K562 (cell line): ENCODE measurements around the gene TAF3. TPM values are rescaled to one million over a fixed set of nuclear protein-coding genes. Genes with fewer than 3 reads are reported as not detected.

Experiments
- ATAC-seq: fragments of 200-7000 bp; cut with Tn5 transposase; 3 replicates; pipeline ENCODE4 v1.9.1; 2020; ENCODE audit warnings: moderate library complexity
- BruUV-seq: library from RNA; stranded (reverse); fragments of 400-500 nt; replicated peaks from 2 replicates; lab custom pipeline; 2021; lab: Mats Ljungman, UMichigan
- CTCF ChIA-PET: fragments of 300-600 bp; formaldehyde crosslinking; extraction: SDS; loops from one replicate; lab custom pipeline; 2021; ENCODE audit warnings: low intra/inter-chr PET ratio; lab: Yijun Ruan, JAX
- POLR2A ChIA-PET: fragments of 300-600, 350-650 bp; sonication (Branson Sonifier 250); formaldehyde crosslinking; extraction: SDS; loops from one replicate; lab custom pipeline; 2021; ENCODE audit warnings: antibody characterized with exemption, inconsistent platforms; lab: Yijun Ruan, JAX
- DNase-seq, 4 experiments: peaks; one replicate each; pipeline versions ENCODE4 v3.0.0 to v3.0.0-alpha.2; 2011 to 2018; ENCODE audit warnings: low spot score in 3 of 4, mixed read lengths in 3 of 4; ENCODE audit errors: extremely low read depth in 1 of 4
- FAIRE-seq: peaks from 2 replicates; lab custom pipeline; 2011; peaks lifted over from hg19 to GRCh38; lab: Jason Lieb, UNC
- H2AFZ ChIP-seq: 2 replicates; pipeline ENCODE4 v1.6.0; 2011; ENCODE audit warnings: low read depth, low read length, control low read depth, inconsistent platforms
- H3K27ac ChIP-seq: fragments of 200-600 bp; 3 replicates; pipeline ENCODE4 v1.8.0; 2011; ENCODE audit warnings: low read depth, mild to moderate bottlenecking, control low read depth, inconsistent platforms, low read length, moderate library complexity, mixed read lengths; ENCODE audit errors: extremely low read depth
- H3K27me3 ChIP-seq, 2 experiments: fragments of 300-600 bp in 1 of 2; 2 replicates in 1 of 2; 3 replicates in 1 of 2; pipeline versions ENCODE4 v1.6.0 to v1.8.0; 2011; ENCODE audit warnings: inconsistent platforms in 2 of 2, low read length in 2 of 2, mild to moderate bottlenecking in 1 of 2, mixed read lengths in 1 of 2, moderate library complexity in 1 of 2; ENCODE audit not compliant: control insufficient read depth in 2 of 2, insufficient read depth in 2 of 2
- H3K36me3 ChIP-seq: fragments of 300-600 bp; 3 replicates; pipeline ENCODE4 v1.8.0; 2011; ENCODE audit warnings: mild to moderate bottlenecking, low read length, inconsistent platforms; ENCODE audit not compliant: control insufficient read depth, insufficient read depth
- H3K4me1 ChIP-seq, 2 experiments: fragments of 200-600 bp in 1 of 2; replicated peaks in 1 of 2; 2 replicates in 1 of 2; 3 replicates in 1 of 2; pipeline versions ENCODE4 v1.5.1 to v1.8.0; 2011; ENCODE audit warnings: inconsistent platforms in 2 of 2, low read length in 2 of 2, mild to moderate bottlenecking in 1 of 2, mixed read lengths in 1 of 2, moderate library complexity in 1 of 2; ENCODE audit not compliant: control insufficient read depth in 2 of 2, insufficient read depth in 2 of 2
- H3K4me2 ChIP-seq: 2 replicates; pipeline ENCODE4 v1.6.1; 2011; ENCODE audit warnings: low read length, control low read depth, inconsistent platforms, mixed read lengths; ENCODE audit not compliant: insufficient read depth
- H3K4me3 ChIP-seq: fragments of 200-600 bp; sonication (generic), shearing (Covaris generic); 2 replicates; pipeline ENCODE4 v1.5.1; 2016; ENCODE audit warnings: control low read depth, inconsistent platforms
- H3K79me2 ChIP-seq: fragments of 200-600 bp; 3 replicates; pipeline ENCODE4 v1.8.0; 2011; ENCODE audit warnings: low read length, inconsistent platforms; ENCODE audit not compliant: control insufficient read depth, insufficient read depth
- H3K9ac ChIP-seq, 2 experiments: 2 replicates each; pipeline versions ENCODE4 v1.6.0 to v1.6.1; 2011; ENCODE audit warnings: low read depth in 2 of 2, low read length in 2 of 2, control low read depth in 1 of 2, inconsistent platforms in 1 of 2, mild to moderate bottlenecking in 1 of 2, mixed read lengths in 1 of 2; ENCODE audit not compliant: insufficient read depth in 1 of 2
- H3K9me1 ChIP-seq: one replicate; pipeline ENCODE4 v1.6.0; 2011; ENCODE audit warnings: inconsistent platforms, mild to moderate bottlenecking, low read length, moderate library complexity; ENCODE audit not compliant: control insufficient read depth, insufficient read depth
- H3K9me3 ChIP-seq: replicated peaks from 2 replicates; pipeline ENCODE4 v1.5.1; 2011; ENCODE audit warnings: low read depth, low read length, inconsistent platforms; ENCODE audit not compliant: control insufficient read depth, insufficient read depth
- H4K20me1 ChIP-seq: replicated peaks from 2 replicates; pipeline ENCODE4 v1.6.1; 2011; ENCODE audit warnings: low read length, inconsistent platforms, mixed read lengths; ENCODE audit not compliant: control insufficient read depth, insufficient read depth
- CBX8 ChIP-seq: fragments of 200-600 bp; sonication (generic); IDR thresholded peaks from 2 replicates; pipeline ENCODE4 v1.6.1; 2012; ENCODE audit warnings: borderline replicate concordance, mixed run types, low read depth, mild to moderate bottlenecking, moderate library complexity, mixed read lengths, low read length, control low read depth, inconsistent platforms; ENCODE audit not compliant: poor library complexity, severe bottlenecking; ENCODE audit errors: extremely low read depth
- EWSR1 ChIP-seq: fragments of 450-650 bp; IDR thresholded peaks from 2 replicates; pipeline ENCODE4 v1.6.1; 2018; ENCODE audit warnings: borderline replicate concordance, mild to moderate bottlenecking, low read depth, moderate library complexity; ENCODE audit not compliant: partially characterized antibody
- MTA1 ChIP-seq: fragments of 450-650 bp; IDR thresholded peaks from 2 replicates; pipeline ENCODE4 v1.6.1; 2017; ENCODE audit warnings: borderline replicate concordance
- NFIC ChIP-seq: fragments of 450-650 bp; IDR thresholded peaks from 2 replicates; pipeline ENCODE4 v1.6.1; 2017; ENCODE audit warnings: mild to moderate bottlenecking, inconsistent platforms
- NFYB ChIP-seq: IDR thresholded peaks from 2 replicates; pipeline ENCODE4 v1.6.1; 2011; ENCODE audit warnings: mild to moderate bottlenecking, moderate library complexity; ENCODE audit not compliant: insufficient read length; ENCODE audit errors: extremely low read depth
- POLR2AphosphoS2 ChIP-seq: IDR thresholded peaks from 2 replicates; pipeline ENCODE4 v1.6.1; 2012; ENCODE audit warnings: low read length, improper control_type of control experiment
- SAFB2 ChIP-seq: fragments of 200-400 bp; formaldehyde crosslinking; IDR thresholded peaks from 2 replicates; pipeline ENCODE4 v1.6.1; 2018; ENCODE audit warnings: borderline replicate concordance, low read length, low read depth, moderate library complexity; ENCODE audit not compliant: severe bottlenecking
- TEAD4 ChIP-seq, 2 experiments: sonication (generic) in 1 of 2; formaldehyde crosslinking in 1 of 2; IDR thresholded peaks; 2 replicates each; pipeline versions ENCODE4 v1.6.1 to v1.8.0; 2012 to 2022; ENCODE audit warnings: borderline replicate concordance in 1 of 2, inconsistent platforms in 1 of 2, low read length in 1 of 2, mild to moderate bottlenecking in 1 of 2, missing genetic modification reagents in 1 of 2
- ZNF217 ChIP-seq: sonication (generic); formaldehyde crosslinking; IDR thresholded peaks from 2 replicates; pipeline ENCODE4 v1.8.0; 2022; ENCODE audit warnings: mild to moderate bottlenecking, missing genetic modification reagents
- WGBS: fragments of 100-300 bp; shearing (Covaris generic); methylation state at CpG from one replicate; pipeline ENCODE4 v1.1.6; 2016; ENCODE audit warnings: low coverage, mixed read lengths; ENCODE audit not compliant: insufficient coverage; ENCODE audit errors: missing lambda C conversion rate; 5-methylcytosine and 5-hydroxymethylcytosine counted together
- in situ Hi-C: fragments of 300-500 bp; cut with MboI; formaldehyde crosslinking; loops from 4 replicates; pipeline ENCODE4 v1.15.0; 2018; ENCODE audit warnings: inconsistent platforms, mixed read lengths
- intact Hi-C: fragments of 100-400 bp; cut with micrococcal nuclease; formaldehyde crosslinking; loops from 2 replicates; pipeline ENCODE4 v1.14.2; 2022
- polyA plus RNA-seq, 8 experiments: library from polyadenylated mRNA; depleted of rRNA in 4 of 8; stranded (reverse) in 5 of 8; unstranded in 3 of 8; fragments of >200 nt; fragmentation: Nextera tagmentation in 2 of 8; fragmentation: Illumina TruSeq in 1 of 8; extraction: Ambion mirVana in 2 of 8; extraction: Trizol in 1 of 8; gene quantifications; 2 replicates each; pipeline versions ENCODE4 v1.2.1 to v1.2.3, GENCODE V29; 2011 to 2014; ENCODE audit warnings: inconsistent platforms in 1 of 8, missing spikeins in 1 of 8
- total RNA-seq, 7 experiments: library from RNA; depleted of rRNA in 6 of 7; stranded (reverse); fragments of >200 nt in 6 of 7; fragmentation: Illumina TruSeq in 2 of 7; extraction: Trizol in 2 of 7; gene quantifications; 2 replicates each; pipeline versions ENCODE4 v1.2.1 to v1.2.3, GENCODE V29; 2011 to 2021; ENCODE audit warnings: low replicate concordance in 1 of 7
- TF ChIP-seq, protein P1 (sequence below): IDR thresholded peaks from 3 replicates; pipeline ENCODE4 v1.6.1; 2011; ENCODE audit warnings: borderline replicate concordance, mild to moderate bottlenecking; ENCODE audit not compliant: insufficient read length, insufficient read depth

Gene TAF3
- total and polyA plus RNA-seq, 9 of the 15 experiments (the other 6 are each of a cell fraction or from before 2014, with no cell fraction given): 1.5 to 9.9 (median 4.1) TPM

DNA sequence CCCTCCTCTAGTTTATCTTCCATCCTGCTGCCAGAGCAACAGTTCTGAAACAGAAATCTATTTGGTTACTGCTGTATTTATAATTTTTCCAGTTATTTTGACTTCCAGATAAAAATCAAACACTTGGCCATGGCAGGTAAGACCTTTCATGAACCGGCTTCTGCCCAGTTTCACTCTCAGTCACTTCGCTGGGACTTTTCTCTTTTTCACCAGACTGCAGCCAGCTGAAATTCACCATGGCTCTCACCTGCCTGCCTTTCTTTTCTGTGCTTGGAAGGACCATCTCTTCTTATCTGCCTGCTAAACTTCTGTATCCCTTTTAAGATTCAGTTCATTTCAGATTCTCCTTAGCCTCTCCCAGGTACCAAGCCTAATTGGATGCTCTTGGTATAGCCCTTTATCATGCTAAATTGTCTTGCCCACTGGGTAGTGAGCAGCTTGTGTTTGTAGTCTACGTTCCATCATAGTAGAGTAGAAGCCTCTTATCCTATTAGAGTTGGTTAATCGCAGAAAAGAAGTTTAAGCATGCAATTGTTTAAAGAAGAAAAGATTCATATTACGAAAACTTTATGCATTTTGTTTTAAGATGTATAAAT lies 71.7 kb downstream of the TAF3 start:
- ChIA-PET CTCF (no interaction called here), POLR2A (no interaction called here)
- Histone ChIP-seq H3K9ac (no peak overlapping the region), H3K4me1 (peaks cover 8 to 11% of the 10 kb centered on the region in 2 experiments; a peak in 3 of 5 replicates), H3K27ac (no peak overlapping the region), H3K9me1 (no peaks in the 10 kb centered on the region), H2AFZ (no peak overlapping the region), H3K79me2 (no peaks in the 10 kb centered on the region; the same call in 1 of the 3 replicates), H4K20me1 (peaks cover 5% of the 10 kb centered on the region), H3K4me2 (no peak overlapping the region), H3K4me3 (no peak overlapping the region), H3K36me3 (no peaks in the 10 kb centered on the region), H3K27me3 (no peaks in the 10 kb centered on the region), H3K9me3 (no peaks in the 10 kb centered on the region)
- no peak for FAIRE-seq
- intact Hi-C loops (no loop called here), in situ Hi-C loops (no loop called here)
- TF ChIP-seq EWSR1: no peak
- TF ChIP-seq TEAD4 (IDR thresholded peaks at IDR 0.05; ENCODE audit: low read length): no peak
- TF ChIP-seq TEAD4 (CRISPR knock-in tag; IDR thresholded peaks at IDR 0.05; ENCODE audit: borderline replicate concordance): no peak
- no peak for TF ChIP-seq CBX8
- TF ChIP-seq, protein P1, sequence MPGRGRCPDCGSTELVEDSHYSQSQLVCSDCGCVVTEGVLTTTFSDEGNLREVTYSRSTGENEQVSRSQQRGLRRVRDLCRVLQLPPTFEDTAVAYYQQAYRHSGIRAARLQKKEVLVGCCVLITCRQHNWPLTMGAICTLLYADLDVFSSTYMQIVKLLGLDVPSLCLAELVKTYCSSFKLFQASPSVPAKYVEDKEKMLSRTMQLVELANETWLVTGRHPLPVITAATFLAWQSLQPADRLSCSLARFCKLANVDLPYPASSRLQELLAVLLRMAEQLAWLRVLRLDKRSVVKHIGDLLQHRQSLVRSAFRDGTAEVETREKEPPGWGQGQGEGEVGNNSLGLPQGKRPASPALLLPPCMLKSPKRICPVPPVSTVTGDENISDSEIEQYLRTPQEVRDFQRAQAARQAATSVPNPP: no peak
- no peak for TF ChIP-seq MTA1
- TF ChIP-seq ZNF217 (CRISPR knock-in tag): no peak
- no peak for TF ChIP-seq NFYB
- no peak for TF ChIP-seq SAFB2
- no peak for TF ChIP-seq POLR2AphosphoS2
- no peak for TF ChIP-seq NFIC
- no peak for DNase-seq
- WGBS: 84% methylated on average over 5 of the region's 5 CpGs
- no peak for ATAC-seq
- no TSS peak for BruUV-seq
